ENCODE data around the gene CTSH.

DNA sequence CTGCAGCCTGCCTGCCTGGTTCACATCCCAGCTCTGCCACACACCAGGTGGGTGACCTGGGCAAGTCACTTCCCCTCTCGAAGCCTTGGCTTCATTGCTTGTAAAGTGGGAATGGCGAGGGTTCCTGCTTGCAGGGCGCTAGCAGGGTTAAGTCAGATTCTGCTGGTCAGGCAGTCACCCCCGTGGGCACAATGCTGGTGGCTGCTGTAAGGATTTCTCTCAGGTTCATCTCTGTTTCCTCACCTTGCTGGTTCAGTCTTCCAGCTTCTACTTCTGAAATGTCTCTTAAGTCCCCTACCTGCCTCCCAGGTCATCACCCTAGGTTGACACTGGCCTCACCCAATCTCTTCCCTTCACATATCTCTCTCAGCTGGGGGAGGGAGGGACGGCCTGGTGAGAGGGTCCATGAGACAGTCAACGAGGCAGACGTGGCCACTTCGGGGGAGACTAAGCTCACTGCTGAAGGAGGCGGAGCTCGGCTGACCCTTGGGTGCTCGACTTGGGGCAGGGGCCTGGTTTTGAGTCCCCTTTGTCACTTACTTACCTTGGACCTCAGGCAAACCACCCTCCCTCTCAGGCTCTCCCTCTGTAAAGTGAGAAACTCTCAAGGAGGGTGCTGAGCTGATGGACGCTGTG is 11.5 kb downstream of the CTSH start:
- TF ChIP-seq RAD21 (IDR thresholded peaks at IDR 0.05; ENCODE audit: low read depth) = no peak
- TF ChIP-seq EP300 (IDR thresholded peaks at IDR 0.05; ENCODE audit: borderline replicate concordance) = no peak
- TF ChIP-seq FOXM1 (IDR thresholded peaks at IDR 0.05; ENCODE audit: borderline replicate concordance, low read depth) = no peak
- no peak for TF ChIP-seq TCF12 (IDR thresholded peaks at IDR 0.05; ENCODE audit: low read depth)
- TF ChIP-seq, protein P1, sequence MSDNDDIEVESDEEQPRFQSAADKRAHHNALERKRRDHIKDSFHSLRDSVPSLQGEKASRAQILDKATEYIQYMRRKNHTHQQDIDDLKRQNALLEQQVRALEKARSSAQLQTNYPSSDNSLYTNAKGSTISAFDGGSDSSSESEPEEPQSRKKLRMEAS (IDR thresholded peaks at IDR 0.05) = no peak
- no peak for TF ChIP-seq YY1 (IDR thresholded peaks at IDR 0.05; ENCODE audit: low read depth)
- TF ChIP-seq TAF1 (IDR thresholded peaks at IDR 0.05; ENCODE audit: low read depth) = no peak
- TF ChIP-seq, protein P2, sequence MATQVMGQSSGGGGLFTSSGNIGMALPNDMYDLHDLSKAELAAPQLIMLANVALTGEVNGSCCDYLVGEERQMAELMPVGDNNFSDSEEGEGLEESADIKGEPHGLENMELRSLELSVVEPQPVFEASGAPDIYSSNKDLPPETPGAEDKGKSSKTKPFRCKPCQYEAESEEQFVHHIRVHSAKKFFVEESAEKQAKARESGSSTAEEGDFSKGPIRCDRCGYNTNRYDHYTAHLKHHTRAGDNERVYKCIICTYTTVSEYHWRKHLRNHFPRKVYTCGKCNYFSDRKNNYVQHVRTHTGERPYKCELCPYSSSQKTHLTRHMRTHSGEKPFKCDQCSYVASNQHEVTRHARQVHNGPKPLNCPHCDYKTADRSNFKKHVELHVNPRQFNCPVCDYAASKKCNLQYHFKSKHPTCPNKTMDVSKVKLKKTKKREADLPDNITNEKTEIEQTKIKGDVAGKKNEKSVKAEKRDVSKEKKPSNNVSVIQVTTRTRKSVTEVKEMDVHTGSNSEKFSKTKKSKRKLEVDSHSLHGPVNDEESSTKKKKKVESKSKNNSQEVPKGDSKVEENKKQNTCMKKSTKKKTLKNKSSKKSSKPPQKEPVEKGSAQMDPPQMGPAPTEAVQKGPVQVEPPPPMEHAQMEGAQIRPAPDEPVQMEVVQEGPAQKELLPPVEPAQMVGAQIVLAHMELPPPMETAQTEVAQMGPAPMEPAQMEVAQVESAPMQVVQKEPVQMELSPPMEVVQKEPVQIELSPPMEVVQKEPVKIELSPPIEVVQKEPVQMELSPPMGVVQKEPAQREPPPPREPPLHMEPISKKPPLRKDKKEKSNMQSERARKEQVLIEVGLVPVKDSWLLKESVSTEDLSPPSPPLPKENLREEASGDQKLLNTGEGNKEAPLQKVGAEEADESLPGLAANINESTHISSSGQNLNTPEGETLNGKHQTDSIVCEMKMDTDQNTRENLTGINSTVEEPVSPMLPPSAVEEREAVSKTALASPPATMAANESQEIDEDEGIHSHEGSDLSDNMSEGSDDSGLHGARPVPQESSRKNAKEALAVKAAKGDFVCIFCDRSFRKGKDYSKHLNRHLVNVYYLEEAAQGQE (IDR thresholded peaks at IDR 0.05; ENCODE audit: low read depth) = no peak
- TF ChIP-seq ZBTB7A (IDR thresholded peaks at IDR 0.05; ENCODE audit: low read depth) = no peak
